Measurements from ENCODE around the gene CD320. TPM values are rescaled to one million over a fixed set of nuclear protein-coding genes. Genes with fewer than 3 reads are reported as not detected.

The CD320 gene
- polyA plus RNA-seq, 1 donor (not counting 4 experiments of a cell fraction or from before 2014, with no cell fraction given), result 14.1 TPM

- Histone ChIP-seq H3K9ac (ENCODE audit: control insufficient read depth, extremely low read depth, insufficient read depth, low read length) (no peak overlapping the region), H3K4me3 (ENCODE audit: control insufficient read depth in 2 of 3, extremely low read depth in 1 of 3, insufficient read depth in 2 of 3, low read depth in 1 of 3, low read length in 3 of 3) (no peak overlapping the region), H4K20me1 (ENCODE audit: control insufficient read depth, extremely low read depth, insufficient read depth, low read length) (no peaks in the 10 kb centered on the region), H3K27ac (ENCODE audit: control insufficient read depth, insufficient read depth, low read length) (no peak overlapping the region), H2AFZ (ENCODE audit: control insufficient read depth, low read length) (no peak overlapping the region), H3K4me2 (ENCODE audit: control insufficient read depth, extremely low read depth, insufficient read depth, low read depth, low read length) (no peak overlapping the region), H3K9me1 (ENCODE audit: control insufficient read depth, extremely low read depth, insufficient read depth, low read length) (no peaks in the 10 kb centered on the region), H3K4me1 (ENCODE audit: control insufficient read depth, extremely low read depth, insufficient read depth, low read length) (no peaks in the 10 kb centered on the region), H3K79me2 (ENCODE audit: control insufficient read depth, insufficient read depth, low read length) (no peaks in the 10 kb centered on the region), H3K36me3 (ENCODE audit: control insufficient read depth in 2 of 2, extremely low read depth in 1 of 2, insufficient read depth in 2 of 2, low read length in 2 of 2) (peaks cover 0 to 4% of the 10 kb centered on the region in 2 experiments), H3K9me3 (ENCODE audit: control insufficient read depth, low read depth, low read length) (no peaks in the 10 kb centered on the region), H3K27me3 (ENCODE audit: control insufficient read depth, extremely low read depth, insufficient read depth, low read length) (no peaks in the 10 kb centered on the region)
- FAIRE-seq (no peak), DNase-seq (ENCODE audit: low read depth, low spot score) (no peak)
- dilution Hi-C loops (cut with MboI; ENCODE audit: extremely low pct_ligation_motif_present, low sequenced_read_pairs), result no loop called here
- TF ChIP-seq EZH2 (IDR thresholded peaks at IDR 0.05; ENCODE audit: low read length), result no peak
- TF ChIP-seq, protein P1, sequence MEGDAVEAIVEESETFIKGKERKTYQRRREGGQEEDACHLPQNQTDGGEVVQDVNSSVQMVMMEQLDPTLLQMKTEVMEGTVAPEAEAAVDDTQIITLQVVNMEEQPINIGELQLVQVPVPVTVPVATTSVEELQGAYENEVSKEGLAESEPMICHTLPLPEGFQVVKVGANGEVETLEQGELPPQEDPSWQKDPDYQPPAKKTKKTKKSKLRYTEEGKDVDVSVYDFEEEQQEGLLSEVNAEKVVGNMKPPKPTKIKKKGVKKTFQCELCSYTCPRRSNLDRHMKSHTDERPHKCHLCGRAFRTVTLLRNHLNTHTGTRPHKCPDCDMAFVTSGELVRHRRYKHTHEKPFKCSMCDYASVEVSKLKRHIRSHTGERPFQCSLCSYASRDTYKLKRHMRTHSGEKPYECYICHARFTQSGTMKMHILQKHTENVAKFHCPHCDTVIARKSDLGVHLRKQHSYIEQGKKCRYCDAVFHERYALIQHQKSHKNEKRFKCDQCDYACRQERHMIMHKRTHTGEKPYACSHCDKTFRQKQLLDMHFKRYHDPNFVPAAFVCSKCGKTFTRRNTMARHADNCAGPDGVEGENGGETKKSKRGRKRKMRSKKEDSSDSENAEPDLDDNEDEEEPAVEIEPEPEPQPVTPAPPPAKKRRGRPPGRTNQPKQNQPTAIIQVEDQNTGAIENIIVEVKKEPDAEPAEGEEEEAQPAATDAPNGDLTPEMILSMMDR (optimal IDR thresholded peaks at IDR 0.05 in 1 of 3, IDR thresholded peaks at IDR 0.05 in 1 of 3, conservative IDR thresholded peaks at IDR 0.05 in 1 of 3; ENCODE audit: extremely low read depth in 1 of 3, insufficient read depth in 2 of 3, low read length in 3 of 3), result no peak
Observed at GRCh38 chr19:8259142-8259921, 48.8 kb downstream of the CD320 start.

GRCh38 chr19:8257052-8257443 lies 51.1 kb downstream of the CD320 start:
- no peaks in the 10 kb centered on the region for H3K9me1 ChIP-seq (ENCODE audit: control insufficient read depth, extremely low read depth, insufficient read depth, low read length)
- H3K27ac ChIP-seq (ENCODE audit: control insufficient read depth, insufficient read depth, low read length), result no peak overlapping the region
- H3K36me3 ChIP-seq (ENCODE audit: control insufficient read depth in 2 of 2, extremely low read depth in 1 of 2, insufficient read depth in 2 of 2, low read length in 2 of 2), result peaks cover 0 to 4% of the 10 kb centered on the region in 2 experiments
- FAIRE-seq, result no peak
- no peak overlapping the region for H2AFZ ChIP-seq (ENCODE audit: control insufficient read depth, low read length)
- no peak overlapping the region for H3K9ac ChIP-seq (ENCODE audit: control insufficient read depth, extremely low read depth, insufficient read depth, low read length)
- H3K4me1 ChIP-seq (ENCODE audit: control insufficient read depth, extremely low read depth, insufficient read depth, low read length), result no peaks in the 10 kb centered on the region
- no peak overlapping the region for H3K4me3 ChIP-seq (ENCODE audit: control insufficient read depth in 2 of 3, extremely low read depth in 1 of 3, insufficient read depth in 2 of 3, low read depth in 1 of 3, low read length in 3 of 3)
- H3K9me3 ChIP-seq (ENCODE audit: control insufficient read depth, low read depth, low read length), result no peaks in the 10 kb centered on the region
- dilution Hi-C loops (cut with MboI; ENCODE audit: extremely low pct_ligation_motif_present, low sequenced_read_pairs), result no loop called here
- H3K27me3 ChIP-seq (ENCODE audit: control insufficient read depth, extremely low read depth, insufficient read depth, low read length), result no peaks in the 10 kb centered on the region
- no peaks in the 10 kb centered on the region for H4K20me1 ChIP-seq (ENCODE audit: control insufficient read depth, extremely low read depth, insufficient read depth, low read length)
- DNase-seq (ENCODE audit: low read depth, low spot score), result no peak
- H3K4me2 ChIP-seq (ENCODE audit: control insufficient read depth, extremely low read depth, insufficient read depth, low read depth, low read length), result no peak overlapping the region
- no peaks in the 10 kb centered on the region for H3K79me2 ChIP-seq (ENCODE audit: control insufficient read depth, insufficient read depth, low read length)
- no peak for TF ChIP-seq EZH2 (IDR thresholded peaks at IDR 0.05; ENCODE audit: low read length)

Data from keratinocyte (primary cell).